RWPE1 (cell line): ENCODE data around the gene FAM13C.

ENCODE experiments used
- CTCF ChIA-PET: fragments of 350-600 bp; sonication (Branson Sonifier 250); formaldehyde crosslinking; extraction: SDS; loops from one replicate; lab custom pipeline; 2021; lab: Yijun Ruan, JAX
- POLR2A ChIA-PET: fragments of 400-600 bp; formaldehyde crosslinking; extraction: SDS; loops from one replicate; lab custom pipeline; 2020; ENCODE audit warnings: antibody characterized with exemption; ENCODE audit not compliant: low non-redundant PET; lab: Yijun Ruan, JAX
- DNase-seq: peaks from one replicate; pipeline ENCODE4 v3.0.0; 2012; ENCODE audit warnings: low spot score
- H3K27ac ChIP-seq: fragments of 450-650 bp; 2 replicates; pipeline ENCODE4 v1.5.1; 2017
- CTCF ChIP-seq: fragments of 450-650 bp; conservative IDR thresholded peaks from 2 replicates; pipeline ENCODE4 v1.5.1; 2017; ENCODE audit warnings: low read depth, mild to moderate bottlenecking

Gene FAM13C

GRCh38 chr10:59311025-59311424, 51.3 kb downstream of the FAM13C start:
- ChIA-PET CTCF (no interaction called here), POLR2A (no interaction called here)
- TF ChIP-seq CTCF, result no peak

GRCh38 chr10:59310324-59310914, 51.9 kb downstream of the FAM13C start:
- DNase-seq, result no peak
- CTCF ChIA-PET, result no interaction called here
- POLR2A ChIA-PET, result no interaction called here
- H3K27ac ChIP-seq, result no peak overlapping the region
- TF ChIP-seq CTCF, result no peak

More at GRCh38 chr10:59311025-59311424, 51.3 kb downstream of the FAM13C start:
- no peak for DNase-seq
- no peak overlapping the region for H3K27ac ChIP-seq

GRCh38 chr10:59304521-59305097, 57.7 kb downstream of the FAM13C start:
- ChIA-PET POLR2A (no interaction called here), CTCF (interaction anchor here (0.9 kb wide), 1 partner anchor 14 kb away, joined by 3 read pairs; no protein-coding TSS in a partner anchor)
- H3K27ac ChIP-seq, result no peak overlapping the region
- no peak for DNase-seq
- TF ChIP-seq CTCF, result no peak

- ChIA-PET POLR2A (no interaction called here), CTCF (no interaction called here)
- no peak for DNase-seq
Observed at GRCh38 chr10:59303018-59303417, 59.3 kb downstream of the FAM13C start.

GRCh38 chr10:59302381-59302780, 60.0 kb downstream of the FAM13C start:
- ChIA-PET POLR2A (no interaction called here), CTCF (no interaction called here)
- no peak overlapping the region for H3K27ac ChIP-seq
- no peak for DNase-seq
- TF ChIP-seq CTCF, result no peak

More at GRCh38 chr10:59303018-59303417, 59.3 kb downstream of the FAM13C start:
- TF ChIP-seq CTCF, result no peak
- no peak overlapping the region for H3K27ac ChIP-seq

DNA sequence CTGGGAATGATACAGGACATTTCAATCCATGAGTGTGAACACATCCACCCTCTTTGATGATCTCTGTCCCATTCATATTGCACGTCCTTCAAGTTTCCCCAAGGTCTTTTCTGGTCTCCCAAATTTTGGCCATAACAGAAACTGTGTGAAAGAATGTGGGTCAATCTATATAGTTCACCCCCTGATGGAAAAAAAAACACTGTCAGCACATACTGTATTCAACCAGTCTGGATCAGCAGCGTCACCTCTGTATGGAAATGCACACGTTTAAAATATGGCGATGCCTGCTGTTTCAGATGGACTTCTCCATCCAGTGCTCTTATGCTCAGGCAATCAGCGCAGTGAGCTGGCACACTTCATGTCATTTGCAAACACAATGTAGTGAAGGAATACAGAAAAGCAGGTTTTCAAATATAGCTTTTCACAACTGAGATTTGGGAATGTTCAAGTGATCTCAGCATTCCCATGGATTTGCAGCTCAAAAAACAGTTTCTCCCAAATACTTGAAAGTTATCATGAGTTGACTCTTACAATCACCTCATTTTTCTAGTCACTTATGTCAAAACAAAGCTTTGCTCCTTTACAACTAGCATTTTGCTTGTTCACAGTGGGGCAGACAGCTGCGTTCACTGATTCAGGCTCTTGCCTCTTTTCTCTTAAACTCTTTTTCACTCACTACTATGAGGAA, 61.1 kb downstream of the FAM13C start:
- ChIA-PET CTCF (interaction anchor here (0.6 kb wide), 1 partner anchor 15 kb away, joined by 3 read pairs; no protein-coding TSS in a partner anchor), POLR2A (no interaction called here)
- no peak for TF ChIP-seq CTCF
- no peak overlapping the region for H3K27ac ChIP-seq
- no peak for DNase-seq
